Measurements from ENCODE around the gene ZNF628.

ZNF628 gene

DNA sequence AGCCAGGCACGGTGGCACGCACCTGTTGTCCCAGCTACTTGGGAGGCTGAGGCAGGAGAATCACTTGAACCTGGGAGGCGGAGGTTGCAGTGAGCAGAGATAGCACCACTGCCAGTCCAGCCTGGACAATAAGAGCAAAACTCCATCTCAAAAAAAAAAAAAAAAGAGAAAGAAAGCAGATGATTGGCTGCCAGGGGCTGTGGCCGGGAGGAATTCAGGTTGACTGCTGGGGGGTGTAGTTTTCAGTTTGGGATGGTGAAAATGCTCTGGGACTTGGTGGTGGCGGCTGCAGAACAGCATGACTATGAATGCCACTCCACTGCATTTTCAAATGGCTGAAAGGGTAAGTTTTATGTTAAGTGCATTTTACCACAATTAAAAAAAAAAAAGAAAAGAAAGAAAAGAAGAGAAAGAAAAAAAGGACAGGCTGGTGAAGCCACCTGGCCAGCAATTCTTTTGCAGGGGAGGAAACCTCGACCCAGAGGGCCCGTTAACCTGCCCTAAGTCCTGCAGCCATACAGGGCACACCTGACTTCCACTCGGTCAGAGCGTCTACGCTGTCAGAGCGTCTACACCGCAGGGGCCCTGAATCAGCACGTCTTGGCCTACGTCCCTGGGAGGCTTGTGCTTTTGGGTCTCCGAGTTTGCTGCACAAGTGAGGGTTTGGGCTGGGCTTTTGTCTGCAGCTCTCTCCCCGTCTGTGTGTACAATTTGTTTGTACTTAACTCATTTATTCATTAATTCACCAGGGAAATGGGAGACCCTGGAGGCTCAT, 18.5 kb upstream of the ZNF628 start:
- no peak for TF ChIP-seq EZH2phosphoT487 (IDR thresholded peaks at IDR 0.05; ENCODE audit: low read depth)
- TF ChIP-seq, protein P1, sequence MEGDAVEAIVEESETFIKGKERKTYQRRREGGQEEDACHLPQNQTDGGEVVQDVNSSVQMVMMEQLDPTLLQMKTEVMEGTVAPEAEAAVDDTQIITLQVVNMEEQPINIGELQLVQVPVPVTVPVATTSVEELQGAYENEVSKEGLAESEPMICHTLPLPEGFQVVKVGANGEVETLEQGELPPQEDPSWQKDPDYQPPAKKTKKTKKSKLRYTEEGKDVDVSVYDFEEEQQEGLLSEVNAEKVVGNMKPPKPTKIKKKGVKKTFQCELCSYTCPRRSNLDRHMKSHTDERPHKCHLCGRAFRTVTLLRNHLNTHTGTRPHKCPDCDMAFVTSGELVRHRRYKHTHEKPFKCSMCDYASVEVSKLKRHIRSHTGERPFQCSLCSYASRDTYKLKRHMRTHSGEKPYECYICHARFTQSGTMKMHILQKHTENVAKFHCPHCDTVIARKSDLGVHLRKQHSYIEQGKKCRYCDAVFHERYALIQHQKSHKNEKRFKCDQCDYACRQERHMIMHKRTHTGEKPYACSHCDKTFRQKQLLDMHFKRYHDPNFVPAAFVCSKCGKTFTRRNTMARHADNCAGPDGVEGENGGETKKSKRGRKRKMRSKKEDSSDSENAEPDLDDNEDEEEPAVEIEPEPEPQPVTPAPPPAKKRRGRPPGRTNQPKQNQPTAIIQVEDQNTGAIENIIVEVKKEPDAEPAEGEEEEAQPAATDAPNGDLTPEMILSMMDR (IDR thresholded peaks at IDR 0.05; ENCODE audit: low read depth, low read length), result no peak
- Histone ChIP-seq H3K27me3 (ENCODE audit: low read depth, low read length) (no peaks in the 10 kb centered on the region), H3K4me1 (ENCODE audit: low read length) (peaks cover 11% of the 10 kb centered on the region), H3K4me2 (ENCODE audit: low read length) (no peak overlapping the region), H4K20me1 (ENCODE audit: insufficient read depth, low read length) (no peaks in the 10 kb centered on the region), H3K36me3 (replicated peaks; ENCODE audit: low read depth, low read length) (peaks cover 2% of the 10 kb centered on the region), H3K4me3 (ENCODE audit: low read length) (no peak overlapping the region), H3K27ac (ENCODE audit: low read length) (no peak overlapping the region), H2AFZ (ENCODE audit: low read depth, low read length) (no peak overlapping the region), H3K79me2 (ENCODE audit: low read length) (0 out of 2 replicates have a peak, but pooled peaks cover 3% of the 10 kb centered on the region), H3K9ac (ENCODE audit: low read length) (no peak overlapping the region), H3K9me3 (ENCODE audit: insufficient read depth, low read length) (no peaks in the 10 kb centered on the region)

DNA sequence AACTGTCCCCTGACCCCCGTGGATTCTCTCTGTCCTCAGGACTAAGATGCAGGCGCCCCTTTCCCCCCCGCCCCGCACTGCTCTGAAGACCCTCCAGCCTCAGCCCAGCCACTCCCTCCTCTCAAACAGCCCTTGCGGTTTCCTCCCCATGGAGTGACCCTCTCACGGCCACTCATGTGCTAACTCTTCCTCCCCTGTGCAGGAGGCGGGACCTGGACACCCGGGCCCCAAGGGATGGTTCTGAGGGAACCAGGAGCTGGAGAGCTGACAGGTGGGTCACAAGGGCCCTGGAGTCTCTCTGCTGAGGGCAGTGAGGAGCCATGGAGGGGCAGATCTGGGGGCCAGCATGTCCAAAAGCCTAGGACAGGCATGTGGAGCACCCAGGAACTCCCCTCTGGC, 16.9 kb upstream of the ZNF628 start:
- H3K9ac ChIP-seq (ENCODE audit: low read length), result no peak overlapping the region
- no peak overlapping the region for H3K4me2 ChIP-seq (ENCODE audit: low read length)
- H3K9me3 ChIP-seq (ENCODE audit: insufficient read depth, low read length), result no peaks in the 10 kb centered on the region
- H3K27ac ChIP-seq (ENCODE audit: low read length), result no peak overlapping the region
- H2AFZ ChIP-seq (ENCODE audit: low read depth, low read length), result no peak overlapping the region
- H3K4me3 ChIP-seq (ENCODE audit: low read length), result no peak overlapping the region
- H4K20me1 ChIP-seq (ENCODE audit: insufficient read depth, low read length), result no peaks in the 10 kb centered on the region
- no peaks in the 10 kb centered on the region for H3K36me3 ChIP-seq (replicated peaks; ENCODE audit: low read depth, low read length)
- 0 out of 2 replicates have a peak, but pooled peaks cover 3% of the 10 kb centered on the region for H3K79me2 ChIP-seq (ENCODE audit: low read length)
- H3K27me3 ChIP-seq (ENCODE audit: low read depth, low read length), result no peaks in the 10 kb centered on the region
- peaks cover 11% of the 10 kb centered on the region for H3K4me1 ChIP-seq (ENCODE audit: low read length)
- TF ChIP-seq, protein P1 (IDR thresholded peaks at IDR 0.05; ENCODE audit: low read depth, low read length), result no peak
- TF ChIP-seq EZH2phosphoT487 (IDR thresholded peaks at IDR 0.05; ENCODE audit: low read depth), result no peak

DNA sequence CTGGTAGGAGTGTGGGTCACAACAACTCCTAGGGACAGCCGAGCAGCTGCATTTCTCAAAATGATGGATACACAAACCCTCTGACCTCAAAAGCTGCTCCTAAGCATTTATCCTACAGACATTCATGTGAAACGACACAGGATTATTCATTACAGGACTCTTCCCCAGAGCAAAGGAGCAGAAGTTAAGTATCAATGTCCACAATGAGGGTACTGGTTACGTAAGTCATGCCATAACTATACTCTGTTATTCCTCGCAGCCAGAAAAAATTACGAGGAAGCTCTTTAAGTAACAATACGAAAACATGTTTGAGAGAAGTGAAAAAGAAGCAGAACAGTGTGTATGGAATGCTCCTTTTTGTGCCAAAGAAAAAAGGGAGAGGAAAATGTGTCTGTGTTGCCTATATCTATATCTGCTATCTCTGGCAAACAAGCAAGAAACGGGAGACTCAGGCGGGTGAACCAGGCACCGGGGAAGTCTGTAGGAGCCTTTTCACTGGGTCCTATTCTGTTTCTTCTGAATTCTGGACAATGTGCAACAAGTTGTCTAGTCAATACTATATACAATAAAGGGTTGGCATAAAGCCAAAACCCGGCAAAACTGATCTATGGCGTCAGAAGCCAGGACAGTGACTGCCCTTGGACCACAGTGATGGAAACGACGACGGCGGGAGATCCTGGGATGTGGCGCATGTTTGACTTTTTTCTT, 16.3 kb upstream of the ZNF628 start:
- TF ChIP-seq EZH2phosphoT487 (IDR thresholded peaks at IDR 0.05; ENCODE audit: low read depth), result no peak
- TF ChIP-seq, protein P1 (IDR thresholded peaks at IDR 0.05; ENCODE audit: low read depth, low read length), result no peak
- Histone ChIP-seq H3K36me3 (replicated peaks; ENCODE audit: low read depth, low read length) (no peaks in the 10 kb centered on the region), H3K79me2 (ENCODE audit: low read length) (0 out of 2 replicates have a peak, but pooled peaks cover 3% of the 10 kb centered on the region), H3K27ac (ENCODE audit: low read length) (no peak overlapping the region), H3K4me1 (ENCODE audit: low read length) (peaks cover 11% of the 10 kb centered on the region), H3K4me3 (ENCODE audit: low read length) (peak overlapping the region; percentile 96; the same call in 1 of the 2 replicates), H3K4me2 (ENCODE audit: low read length) (peak overlapping the region; percentile 82; the same call in 1 of the 2 replicates), H4K20me1 (ENCODE audit: insufficient read depth, low read length) (no peaks in the 10 kb centered on the region), H3K9ac (ENCODE audit: low read length) (no peak overlapping the region), H3K27me3 (ENCODE audit: low read depth, low read length) (no peaks in the 10 kb centered on the region), H2AFZ (ENCODE audit: low read depth, low read length) (no peak overlapping the region), H3K9me3 (ENCODE audit: insufficient read depth, low read length) (no peaks in the 10 kb centered on the region)

DNA sequence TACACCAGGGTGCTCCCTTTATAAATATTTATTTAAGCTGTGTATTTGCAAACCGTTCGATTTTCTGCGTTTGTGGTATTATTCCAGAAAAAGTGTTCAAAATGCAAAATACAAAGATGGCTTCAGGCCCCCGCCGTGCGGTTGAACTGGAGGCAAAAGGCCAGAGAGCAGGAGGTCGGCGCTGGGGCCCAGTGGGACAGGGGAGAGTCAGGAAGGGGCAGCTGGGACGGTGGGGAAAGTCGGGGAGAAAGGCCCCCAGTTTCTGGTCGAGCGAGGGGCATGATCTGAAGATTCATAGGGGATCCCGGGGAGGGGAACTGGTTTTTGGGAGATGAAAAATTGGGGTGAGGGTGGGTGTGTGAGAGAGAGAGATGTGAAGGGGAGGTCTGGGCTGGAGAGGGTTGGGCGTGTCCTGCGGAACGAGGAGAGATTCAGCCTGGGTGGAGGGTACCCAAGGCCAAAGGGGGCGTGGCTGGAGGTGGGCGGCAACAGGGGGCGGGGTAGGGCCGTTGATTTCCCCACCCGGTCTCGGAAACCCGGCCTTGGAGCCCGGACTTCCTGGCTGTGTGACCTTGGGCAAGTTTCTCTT, 15.7 kb upstream of the ZNF628 start:
- Histone ChIP-seq H4K20me1 (ENCODE audit: insufficient read depth, low read length) (no peaks in the 10 kb centered on the region), H3K4me2 (ENCODE audit: low read length) (peak overlapping the region; percentile 82), H2AFZ (ENCODE audit: low read depth, low read length) (peak overlapping the region; percentile 90; the same call in 1 of the 2 replicates), H3K4me1 (ENCODE audit: low read length) (peaks cover 11% of the 10 kb centered on the region), H3K79me2 (ENCODE audit: low read length) (0 out of 2 replicates have a peak, but pooled peaks cover 3% of the 10 kb centered on the region), H3K27me3 (ENCODE audit: low read depth, low read length) (no peaks in the 10 kb centered on the region), H3K9me3 (ENCODE audit: insufficient read depth, low read length) (no peaks in the 10 kb centered on the region), H3K4me3 (ENCODE audit: low read length) (peak overlapping the region; percentile 96), H3K36me3 (replicated peaks; ENCODE audit: low read depth, low read length) (no peaks in the 10 kb centered on the region), H3K27ac (ENCODE audit: low read length) (peak overlapping the region; percentile 65), H3K9ac (ENCODE audit: low read length) (peak overlapping the region; percentile 96)
- TF ChIP-seq EZH2phosphoT487 (IDR thresholded peaks at IDR 0.05; ENCODE audit: low read depth), result no peak
- TF ChIP-seq, protein P1 (IDR thresholded peaks at IDR 0.05; ENCODE audit: low read depth, low read length), result no peak

Data from OCI-LY3 (cell line).